ENCODE data around the gene FHAD1. TPM values are rescaled to one million over a fixed set of nuclear protein-coding genes. Genes with fewer than 3 reads are reported as not detected.
A peak's percentile ranks its signal among the peaks of the same experiment; 100 is the strongest.

The FHAD1 gene
- total RNA-seq, 1 donor from 2014 or later, result 0.21 TPM

GRCh38 chr1:15271196-15271595 is 24.2 kb downstream of the FHAD1 start:
- DNase-seq (ENCODE audit: low read depth), result no peak
- Histone ChIP-seq H3K36me3 (ENCODE audit: control insufficient read depth, insufficient read depth, low read length) (no peaks in the 10 kb centered on the region), H3K27me3 (ENCODE audit: control insufficient read depth, insufficient read depth, low read length) (no peaks in the 10 kb centered on the region), H3K4me3 (ENCODE audit: low read depth, low read length) (no peak overlapping the region)
- TF ChIP-seq CTCF (IDR thresholded peaks at IDR 0.05; ENCODE audit: insufficient read depth, low read length, poor library complexity, severe bottlenecking), result no peak

- H3K36me3 ChIP-seq (ENCODE audit: control insufficient read depth, insufficient read depth, low read length), result no peaks in the 10 kb centered on the region
- peak; percentile 76 for TF ChIP-seq CTCF (IDR thresholded peaks at IDR 0.05; ENCODE audit: insufficient read depth, low read length, poor library complexity, severe bottlenecking)
- H3K4me3 ChIP-seq (ENCODE audit: low read depth, low read length), result no peak overlapping the region
- DNase-seq (ENCODE audit: low read depth), result peak; percentile 37
- no peaks in the 10 kb centered on the region for H3K27me3 ChIP-seq (ENCODE audit: control insufficient read depth, insufficient read depth, low read length)
These were observed 25.2 kb downstream of the FHAD1 start for GRCh38 chr1:15272009-15272781.

GRCh38 chr1:15272782-15273127 is 25.7 kb downstream of the FHAD1 start:
- no peak overlapping the region for H3K4me3 ChIP-seq (ENCODE audit: low read depth, low read length)
- no peak for TF ChIP-seq CTCF (IDR thresholded peaks at IDR 0.05; ENCODE audit: insufficient read depth, low read length, poor library complexity, severe bottlenecking)

GRCh38 chr1:15273274-15273673 is 26.3 kb downstream of the FHAD1 start:
- Histone ChIP-seq H3K4me3 (ENCODE audit: low read depth, low read length) (no peak overlapping the region), H3K27me3 (ENCODE audit: control insufficient read depth, insufficient read depth, low read length) (no peaks in the 10 kb centered on the region), H3K36me3 (ENCODE audit: control insufficient read depth, insufficient read depth, low read length) (no peaks in the 10 kb centered on the region)
- no peak for TF ChIP-seq CTCF (IDR thresholded peaks at IDR 0.05; ENCODE audit: insufficient read depth, low read length, poor library complexity, severe bottlenecking)
- no peak for DNase-seq (ENCODE audit: low read depth)

More at GRCh38 chr1:15272782-15273127, 25.7 kb downstream of the FHAD1 start:
- no peaks in the 10 kb centered on the region for H3K36me3 ChIP-seq (ENCODE audit: control insufficient read depth, insufficient read depth, low read length)
- DNase-seq (ENCODE audit: low read depth), result no peak
- no peaks in the 10 kb centered on the region for H3K27me3 ChIP-seq (ENCODE audit: control insufficient read depth, insufficient read depth, low read length)

- DNase-seq (ENCODE audit: low read depth), result no peak
- Histone ChIP-seq H3K27me3 (ENCODE audit: control insufficient read depth, insufficient read depth, low read length) (no peaks in the 10 kb centered on the region), H3K36me3 (ENCODE audit: control insufficient read depth, insufficient read depth, low read length) (no peaks in the 10 kb centered on the region), H3K4me3 (ENCODE audit: low read depth, low read length) (no peak overlapping the region)
- no peak for TF ChIP-seq CTCF (IDR thresholded peaks at IDR 0.05; ENCODE audit: insufficient read depth, low read length, poor library complexity, severe bottlenecking)
These were observed 29.1 kb downstream of the FHAD1 start for GRCh38 chr1:15275921-15276683.
